Measurements from ENCODE around the gene ADAMTSL4.
"Not testable (repeated sequence)": the region's sequence is repeated elsewhere in the genome, so short reads cannot be mapped to it uniquely, and the experiment has no call there.

ADAMTSL4 gene

GRCh38 chr1:150555971-150556865 is 7.0 kb downstream of the ADAMTSL4 start:
- DNase-seq = no peak

- DNase-seq = no peak
Observed at GRCh38 chr1:150557065-150557600, 7.9 kb downstream of the ADAMTSL4 start.

DNA sequence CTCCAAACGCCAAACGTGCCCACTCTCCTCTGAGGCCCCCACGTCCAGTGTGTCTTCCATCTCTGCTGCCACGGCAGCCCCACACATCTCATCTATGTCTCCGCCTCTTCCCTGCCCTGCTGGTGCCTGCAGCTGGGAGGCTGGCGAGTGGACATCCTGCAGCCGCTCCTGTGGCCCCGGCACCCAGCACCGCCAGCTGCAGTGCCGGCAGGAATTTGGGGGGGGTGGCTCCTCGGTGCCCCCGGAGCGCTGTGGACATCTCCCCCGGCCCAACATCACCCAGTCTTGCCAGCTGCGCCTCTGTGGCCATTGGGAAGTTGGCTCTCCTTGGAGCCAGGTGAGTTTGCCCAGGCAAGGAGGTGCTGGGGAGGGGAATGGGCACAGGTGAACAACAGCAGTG is 8.6 kb downstream of the ADAMTSL4 start:
- no peak for DNase-seq

- DNase-seq = no peak
Observed at GRCh38 chr1:150558303-150558704, 9.1 kb downstream of the ADAMTSL4 start.

DNA sequence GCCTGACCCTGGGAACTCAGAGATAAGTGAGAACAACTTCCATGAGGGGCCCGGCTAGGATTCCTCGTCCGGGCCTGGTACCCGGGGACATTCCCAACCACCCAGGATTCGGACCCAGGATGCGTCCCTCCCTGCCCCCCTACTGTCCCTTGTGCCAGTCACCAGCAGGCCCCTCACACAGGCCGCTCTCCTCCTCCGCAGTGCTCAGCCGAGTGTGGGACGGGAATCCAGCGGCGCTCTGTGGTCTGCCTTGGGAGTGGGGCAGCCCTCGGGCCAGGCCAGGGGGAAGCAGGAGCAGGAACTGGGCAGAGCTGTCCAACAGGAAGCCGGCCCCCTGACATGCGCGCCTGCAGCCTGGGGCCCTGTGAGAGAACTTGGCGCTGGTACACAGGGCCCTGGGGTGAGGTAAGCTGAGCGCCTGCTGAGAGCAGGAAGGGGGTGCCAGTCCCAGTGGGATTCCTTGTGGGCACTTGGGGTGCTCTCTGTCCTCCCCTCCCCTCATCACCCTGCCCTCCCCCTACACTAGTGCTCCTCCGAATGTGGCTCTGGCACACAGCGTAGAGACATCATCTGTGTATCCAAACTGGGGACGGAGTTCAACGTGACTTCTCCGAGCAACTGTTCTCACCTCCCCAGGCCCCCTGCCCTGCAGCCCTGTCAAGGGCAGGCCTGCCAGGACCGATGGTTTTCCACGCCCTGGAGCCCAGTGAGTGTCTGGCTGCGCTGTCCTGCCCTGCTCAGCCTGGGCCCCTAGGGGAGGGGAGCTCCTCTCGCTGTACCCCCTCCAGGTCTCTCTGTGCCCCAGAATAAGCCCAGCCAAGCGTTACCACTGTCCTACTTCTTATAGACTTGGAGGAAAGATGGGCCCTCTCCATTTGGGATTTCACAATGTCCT is 9.8 kb downstream of the ADAMTSL4 start:
- DNase-seq = no peak

- no peak for DNase-seq
Observed at GRCh38 chr1:150559656-150560010, 10.4 kb downstream of the ADAMTSL4 start.

GRCh38 chr1:150560011-150560438 is 10.8 kb downstream of the ADAMTSL4 start:
- no peak for DNase-seq

DNA sequence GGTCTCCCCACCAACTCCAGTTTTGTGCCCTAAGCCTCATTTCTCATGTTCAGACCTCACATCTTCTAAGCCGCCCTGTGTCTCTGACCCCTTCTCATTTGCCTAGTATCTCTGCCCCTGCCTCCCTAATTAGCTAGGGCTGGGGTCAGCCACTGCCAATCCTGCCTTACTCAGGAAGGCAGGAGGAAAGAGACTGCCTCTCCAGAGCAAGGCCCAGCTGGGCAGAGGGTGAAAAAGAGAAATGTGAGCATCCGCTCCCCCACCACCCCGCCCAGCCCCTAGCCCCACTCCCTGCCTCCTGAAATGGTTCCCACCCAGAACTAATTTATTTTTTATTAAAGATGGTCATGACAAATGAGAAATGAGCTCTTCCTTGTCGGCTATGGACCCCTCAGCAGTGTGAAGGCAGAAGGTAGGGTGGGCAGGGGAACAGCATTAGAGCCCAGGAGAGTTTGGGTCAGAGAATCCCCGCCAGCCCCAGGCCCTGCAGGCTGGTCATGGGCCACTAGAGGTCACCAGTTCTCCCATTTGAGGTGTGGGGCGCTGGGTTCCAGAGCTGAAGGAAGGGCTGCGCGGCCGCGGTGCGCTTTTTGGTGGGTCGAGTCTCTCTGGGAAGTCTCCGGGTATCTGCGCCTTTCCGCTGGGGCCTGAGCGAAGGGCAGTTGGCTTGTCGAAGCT is 11.5 kb downstream of the ADAMTSL4 start:
- peak; percentile 80 for DNase-seq

DNA sequence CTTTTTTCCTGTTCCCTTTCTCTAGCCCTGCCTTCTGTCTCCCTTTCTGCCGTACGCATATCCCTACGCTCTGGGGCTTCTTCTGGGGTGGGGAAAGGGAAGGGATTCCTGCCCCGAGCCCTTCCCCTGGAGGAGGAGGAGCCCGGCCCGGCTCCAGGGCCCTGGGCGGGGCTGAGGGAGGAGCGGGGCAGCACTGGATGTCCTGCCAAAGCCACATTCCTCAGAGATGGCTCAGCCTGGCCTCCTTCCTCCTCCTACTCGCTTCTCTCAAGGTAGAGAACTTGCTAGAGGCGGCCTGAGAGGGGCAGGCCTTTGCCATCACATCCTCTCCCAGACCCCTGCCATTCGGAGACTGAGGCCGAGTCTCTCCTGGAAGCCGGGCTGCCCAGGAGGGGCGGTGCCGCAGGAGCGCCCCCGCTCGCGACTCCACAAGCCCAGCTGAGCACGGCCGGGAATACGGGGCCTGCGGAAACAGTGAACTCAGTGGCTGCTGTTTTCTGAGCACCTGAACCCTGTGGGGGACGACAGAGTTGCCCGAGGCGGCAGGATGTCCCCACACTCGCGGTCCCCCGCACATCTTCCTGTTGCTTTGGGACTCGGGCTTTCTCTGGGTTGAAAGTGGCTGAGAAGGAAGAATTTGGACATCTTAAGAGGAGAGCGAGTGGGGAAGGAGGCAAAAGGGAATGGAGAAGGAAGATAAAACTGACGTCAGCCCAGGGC is 12.2 kb downstream of the ADAMTSL4 start:
- peak; percentile 80 for DNase-seq

GRCh38 chr1:150561974-150562445 is 12.8 kb downstream of the ADAMTSL4 start:
- DNase-seq = peak; percentile 36

DNA sequence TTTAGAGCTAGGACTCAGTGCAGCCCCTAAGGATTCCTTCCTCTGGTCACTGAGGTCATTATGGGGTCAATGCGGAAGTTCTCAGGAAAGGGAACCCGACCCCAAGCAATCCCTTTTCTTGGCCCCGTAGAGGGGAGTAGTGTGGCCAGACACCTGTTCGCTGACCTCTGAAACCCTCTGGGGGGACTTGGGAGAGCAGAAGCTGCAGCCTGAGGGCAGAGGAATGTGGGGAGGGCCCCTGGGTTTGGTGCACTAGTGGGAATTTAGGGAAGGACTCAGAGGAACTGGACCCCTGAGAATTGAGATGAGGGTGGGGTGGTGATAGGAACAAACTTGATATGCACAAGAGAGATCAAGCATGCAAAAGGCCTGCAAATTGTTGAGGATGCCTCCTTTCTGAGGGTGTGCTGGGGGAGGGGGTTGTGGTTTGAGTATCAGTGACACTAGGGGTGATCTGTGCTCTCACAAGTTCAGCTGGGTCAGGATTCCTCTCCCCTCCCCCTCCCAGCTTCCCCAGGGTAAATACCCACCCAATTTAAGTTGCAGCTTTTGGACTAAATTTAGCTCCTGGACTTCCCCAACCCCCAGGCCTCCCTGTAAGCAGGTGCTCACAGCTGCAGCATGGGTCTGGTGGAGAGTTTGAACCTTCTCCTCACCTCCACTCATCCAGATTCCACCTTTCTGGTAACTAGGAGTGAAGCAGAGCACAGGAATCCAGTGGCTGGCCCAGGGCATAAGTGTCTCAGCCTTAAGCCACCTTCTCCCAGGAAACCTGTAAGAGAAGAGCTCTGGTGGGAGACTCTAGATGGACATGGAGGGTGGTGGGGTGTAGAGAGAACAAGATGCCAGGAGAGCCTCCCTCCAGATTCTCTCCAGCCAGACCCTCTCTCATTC is 13.5 kb downstream of the ADAMTSL4 start:
- DNase-seq = no peak

DNA sequence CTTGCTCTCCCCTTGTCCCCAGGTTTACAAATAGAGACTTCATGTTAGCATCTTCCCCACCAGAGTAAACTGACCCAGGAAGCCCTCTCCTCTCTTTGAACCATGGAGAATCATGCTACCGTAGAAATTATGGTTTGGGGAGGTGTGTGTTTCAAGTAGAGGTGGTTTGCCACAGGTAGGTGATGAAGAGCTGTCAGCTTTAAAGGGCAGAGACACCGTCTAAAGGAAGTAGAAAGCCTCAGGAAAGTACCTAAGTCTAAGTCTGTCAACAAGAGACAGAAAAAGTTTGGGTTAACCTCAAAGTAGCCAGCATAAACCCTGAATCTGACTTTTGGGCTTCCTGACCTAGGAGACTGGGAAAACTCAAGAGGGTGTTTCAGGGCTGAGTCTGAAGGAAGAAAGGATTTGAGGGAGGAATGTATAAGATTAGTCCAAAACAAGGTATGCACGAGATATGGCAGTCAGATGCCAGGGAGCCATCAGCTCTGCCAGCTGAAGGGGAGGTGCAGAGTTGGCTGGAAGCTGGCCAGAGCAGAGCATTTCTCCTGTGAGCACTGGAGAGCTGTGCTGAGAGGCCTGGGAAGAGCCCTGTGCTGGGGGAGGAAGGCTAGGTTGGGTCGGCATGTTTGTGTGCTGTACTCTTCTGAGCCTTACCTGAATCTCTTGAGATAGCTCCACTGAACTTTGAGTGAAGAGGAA is 14.3 kb downstream of the ADAMTSL4 start:
- DNase-seq = no peak

GRCh38 chr1:150564051-150564991 is 15.1 kb downstream of the ADAMTSL4 start:
- DNase-seq = no peak

GRCh38 chr1:150565240-150565991 is 16.2 kb downstream of the ADAMTSL4 start:
- not testable (repeated sequence) for DNase-seq

GRCh38 chr1:150566589-150567340 is 17.6 kb downstream of the ADAMTSL4 start:
- no peak for DNase-seq

DNA sequence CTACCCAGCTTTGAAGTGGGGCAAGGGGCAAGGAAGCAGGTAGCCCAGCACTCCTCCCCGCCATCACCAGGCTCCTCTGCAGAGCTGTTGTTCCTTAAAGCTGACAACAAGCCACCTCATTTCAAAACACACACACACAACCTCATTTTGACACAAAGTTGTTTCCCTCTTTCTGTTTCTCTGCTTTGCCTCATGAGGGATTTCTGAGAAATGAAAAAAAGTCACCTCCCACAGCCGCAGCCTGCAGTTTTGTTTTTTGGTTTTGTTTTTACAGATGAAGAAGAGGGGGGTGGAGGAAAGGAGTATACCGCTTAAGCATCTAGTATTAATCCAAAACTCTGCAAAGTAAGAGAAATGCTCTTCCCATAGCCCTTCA is 18.1 kb downstream of the ADAMTSL4 start:
- no peak for DNase-seq

- no peak for DNase-seq
Observed at GRCh38 chr1:150567717-150568593, 18.7 kb downstream of the ADAMTSL4 start.

Measured in DMS79 (cell line).